HL-60 (cell line): ENCODE results near the gene KCNK18.

Experiments used
- GABPA ChIP-seq: IDR thresholded peaks from 2 replicates; pipeline ENCODE4 v1.6.1; 2012; ENCODE audit warnings: low read depth
- POLR2AphosphoS5 ChIP-seq: IDR thresholded peaks from 2 replicates; pipeline ENCODE4 v1.6.1; 2012; ENCODE audit warnings: low read depth
- TF ChIP-seq, protein P1 (sequence below): IDR thresholded peaks from one replicate; pipeline ENCODE4 v1.5.1; 2011; ENCODE audit warnings: low read length, control low read depth, inconsistent platforms; ENCODE audit not compliant: insufficient read depth
- TF ChIP-seq, protein P2 (sequence below): IDR thresholded peaks from 2 replicates; pipeline ENCODE4 v1.6.1; 2012; ENCODE audit warnings: low read depth; ENCODE audit not compliant: insufficient replicate concordance

DNA sequence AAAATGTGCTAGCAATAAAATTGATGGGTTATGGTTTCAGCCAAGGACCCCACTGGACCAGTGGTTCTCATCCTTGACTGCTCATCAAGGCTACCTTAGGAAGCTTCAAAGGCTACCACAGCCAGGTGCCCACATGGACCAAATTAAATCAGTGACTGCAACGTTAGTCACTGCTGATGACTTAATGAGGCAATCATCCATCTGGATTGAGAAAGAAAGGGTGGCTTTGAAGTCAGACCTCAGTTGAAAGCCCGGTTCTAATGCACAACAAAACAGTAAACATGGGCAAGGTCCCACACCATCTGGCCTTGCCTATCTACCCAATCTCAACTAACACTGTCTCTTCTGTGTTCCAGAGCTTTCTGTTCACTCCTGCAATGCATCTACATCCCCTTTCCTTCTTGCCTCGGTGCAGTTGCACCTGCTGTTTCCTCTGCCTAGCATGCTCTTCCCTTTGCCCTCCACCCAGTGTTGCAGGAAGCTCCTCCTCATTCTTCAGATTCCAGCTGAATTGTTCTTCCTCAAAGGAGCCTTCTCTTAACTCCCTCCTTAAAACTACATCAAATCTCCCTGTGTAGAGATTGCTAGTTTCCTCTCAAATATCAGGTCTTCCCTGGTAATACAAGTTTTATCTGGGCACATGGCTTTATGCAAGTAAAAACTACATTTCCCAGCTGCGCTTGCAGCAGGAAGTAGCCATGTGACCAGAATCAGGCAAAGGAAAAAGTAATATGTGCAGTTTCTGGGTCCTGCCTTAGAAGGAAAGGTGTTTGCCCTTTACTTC, 10.3 kb upstream of the KCNK18 start:
- TF ChIP-seq, protein P1, sequence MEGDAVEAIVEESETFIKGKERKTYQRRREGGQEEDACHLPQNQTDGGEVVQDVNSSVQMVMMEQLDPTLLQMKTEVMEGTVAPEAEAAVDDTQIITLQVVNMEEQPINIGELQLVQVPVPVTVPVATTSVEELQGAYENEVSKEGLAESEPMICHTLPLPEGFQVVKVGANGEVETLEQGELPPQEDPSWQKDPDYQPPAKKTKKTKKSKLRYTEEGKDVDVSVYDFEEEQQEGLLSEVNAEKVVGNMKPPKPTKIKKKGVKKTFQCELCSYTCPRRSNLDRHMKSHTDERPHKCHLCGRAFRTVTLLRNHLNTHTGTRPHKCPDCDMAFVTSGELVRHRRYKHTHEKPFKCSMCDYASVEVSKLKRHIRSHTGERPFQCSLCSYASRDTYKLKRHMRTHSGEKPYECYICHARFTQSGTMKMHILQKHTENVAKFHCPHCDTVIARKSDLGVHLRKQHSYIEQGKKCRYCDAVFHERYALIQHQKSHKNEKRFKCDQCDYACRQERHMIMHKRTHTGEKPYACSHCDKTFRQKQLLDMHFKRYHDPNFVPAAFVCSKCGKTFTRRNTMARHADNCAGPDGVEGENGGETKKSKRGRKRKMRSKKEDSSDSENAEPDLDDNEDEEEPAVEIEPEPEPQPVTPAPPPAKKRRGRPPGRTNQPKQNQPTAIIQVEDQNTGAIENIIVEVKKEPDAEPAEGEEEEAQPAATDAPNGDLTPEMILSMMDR, result no peak
- TF ChIP-seq, protein P2, sequence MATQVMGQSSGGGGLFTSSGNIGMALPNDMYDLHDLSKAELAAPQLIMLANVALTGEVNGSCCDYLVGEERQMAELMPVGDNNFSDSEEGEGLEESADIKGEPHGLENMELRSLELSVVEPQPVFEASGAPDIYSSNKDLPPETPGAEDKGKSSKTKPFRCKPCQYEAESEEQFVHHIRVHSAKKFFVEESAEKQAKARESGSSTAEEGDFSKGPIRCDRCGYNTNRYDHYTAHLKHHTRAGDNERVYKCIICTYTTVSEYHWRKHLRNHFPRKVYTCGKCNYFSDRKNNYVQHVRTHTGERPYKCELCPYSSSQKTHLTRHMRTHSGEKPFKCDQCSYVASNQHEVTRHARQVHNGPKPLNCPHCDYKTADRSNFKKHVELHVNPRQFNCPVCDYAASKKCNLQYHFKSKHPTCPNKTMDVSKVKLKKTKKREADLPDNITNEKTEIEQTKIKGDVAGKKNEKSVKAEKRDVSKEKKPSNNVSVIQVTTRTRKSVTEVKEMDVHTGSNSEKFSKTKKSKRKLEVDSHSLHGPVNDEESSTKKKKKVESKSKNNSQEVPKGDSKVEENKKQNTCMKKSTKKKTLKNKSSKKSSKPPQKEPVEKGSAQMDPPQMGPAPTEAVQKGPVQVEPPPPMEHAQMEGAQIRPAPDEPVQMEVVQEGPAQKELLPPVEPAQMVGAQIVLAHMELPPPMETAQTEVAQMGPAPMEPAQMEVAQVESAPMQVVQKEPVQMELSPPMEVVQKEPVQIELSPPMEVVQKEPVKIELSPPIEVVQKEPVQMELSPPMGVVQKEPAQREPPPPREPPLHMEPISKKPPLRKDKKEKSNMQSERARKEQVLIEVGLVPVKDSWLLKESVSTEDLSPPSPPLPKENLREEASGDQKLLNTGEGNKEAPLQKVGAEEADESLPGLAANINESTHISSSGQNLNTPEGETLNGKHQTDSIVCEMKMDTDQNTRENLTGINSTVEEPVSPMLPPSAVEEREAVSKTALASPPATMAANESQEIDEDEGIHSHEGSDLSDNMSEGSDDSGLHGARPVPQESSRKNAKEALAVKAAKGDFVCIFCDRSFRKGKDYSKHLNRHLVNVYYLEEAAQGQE, result no peak
- no peak for TF ChIP-seq POLR2AphosphoS5
- no peak for TF ChIP-seq GABPA
